ENCODE results near the gene TWIST1.

Gene TWIST1

DNA sequence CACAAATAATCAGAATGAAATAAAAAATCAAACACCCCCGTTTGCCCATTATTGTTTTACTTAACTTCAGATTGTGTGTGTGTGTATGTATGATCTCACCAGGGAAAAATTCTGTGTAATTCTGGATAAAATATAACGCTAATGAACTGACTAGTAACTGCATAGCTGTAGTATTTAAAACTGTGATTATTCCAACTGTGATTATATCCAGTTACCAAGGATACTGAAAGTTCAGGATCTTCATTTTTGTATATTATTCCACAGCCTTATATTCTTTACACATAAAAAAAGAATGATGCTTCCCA is 2.9 kb downstream of the TWIST1 start:
- TF ChIP-seq, protein P1, sequence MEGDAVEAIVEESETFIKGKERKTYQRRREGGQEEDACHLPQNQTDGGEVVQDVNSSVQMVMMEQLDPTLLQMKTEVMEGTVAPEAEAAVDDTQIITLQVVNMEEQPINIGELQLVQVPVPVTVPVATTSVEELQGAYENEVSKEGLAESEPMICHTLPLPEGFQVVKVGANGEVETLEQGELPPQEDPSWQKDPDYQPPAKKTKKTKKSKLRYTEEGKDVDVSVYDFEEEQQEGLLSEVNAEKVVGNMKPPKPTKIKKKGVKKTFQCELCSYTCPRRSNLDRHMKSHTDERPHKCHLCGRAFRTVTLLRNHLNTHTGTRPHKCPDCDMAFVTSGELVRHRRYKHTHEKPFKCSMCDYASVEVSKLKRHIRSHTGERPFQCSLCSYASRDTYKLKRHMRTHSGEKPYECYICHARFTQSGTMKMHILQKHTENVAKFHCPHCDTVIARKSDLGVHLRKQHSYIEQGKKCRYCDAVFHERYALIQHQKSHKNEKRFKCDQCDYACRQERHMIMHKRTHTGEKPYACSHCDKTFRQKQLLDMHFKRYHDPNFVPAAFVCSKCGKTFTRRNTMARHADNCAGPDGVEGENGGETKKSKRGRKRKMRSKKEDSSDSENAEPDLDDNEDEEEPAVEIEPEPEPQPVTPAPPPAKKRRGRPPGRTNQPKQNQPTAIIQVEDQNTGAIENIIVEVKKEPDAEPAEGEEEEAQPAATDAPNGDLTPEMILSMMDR (IDR thresholded peaks at IDR 0.05; ENCODE audit: insufficient read depth, low read length, missing control alignments) = no peak
- POLR2A ChIA-PET = no interaction called here

DNA sequence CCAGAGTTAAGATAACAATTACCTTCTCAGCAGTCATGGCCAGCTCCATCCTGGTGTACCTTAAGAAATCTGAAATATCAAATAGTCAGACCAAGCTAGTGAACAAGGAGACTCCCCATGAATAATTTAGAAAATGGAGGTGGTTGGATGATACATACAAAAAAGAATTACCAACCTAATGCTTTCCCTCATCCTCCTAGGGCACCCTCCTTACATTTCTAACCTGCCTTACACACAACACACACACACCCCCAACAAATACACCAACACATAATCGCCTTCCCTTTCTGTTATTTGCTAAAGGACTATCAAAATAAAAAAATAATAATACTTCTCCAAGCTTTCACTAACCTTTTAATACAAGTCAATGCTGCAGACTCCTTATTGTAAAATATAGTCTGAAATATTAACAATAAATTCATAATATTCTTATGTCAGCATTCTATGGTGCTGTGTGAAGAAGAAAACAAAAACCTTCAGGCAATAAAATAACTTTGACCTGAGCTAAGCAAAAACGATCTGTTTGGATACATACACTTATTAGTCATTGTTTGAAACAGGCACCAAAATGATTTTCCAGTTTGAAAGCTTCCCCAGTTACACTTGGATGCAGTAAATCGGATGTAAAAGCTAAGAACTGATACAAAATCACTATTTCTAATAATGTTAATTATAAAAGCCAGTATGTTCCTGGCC is 3.4 kb downstream of the TWIST1 start:
- peak overlapping the region; percentile 99 for H3K4me3 ChIP-seq (ENCODE audit: low read depth, low read length)
- POLR2A ChIA-PET = no interaction called here
- CTCF ChIA-PET = interaction anchor here (0.7 to 4.2 kb wide), 10 partner anchors 8 to 762 kb away, joined by 3 to 16 read pairs (median 3); no protein-coding TSS in a partner anchor
- TF ChIP-seq, protein P1 (IDR thresholded peaks at IDR 0.05; ENCODE audit: insufficient read depth, low read length, missing control alignments) = no peak
- DNase-seq (ENCODE audit: low read depth, low spot score) = no peak

More for the DNA sequence above, 2.9 kb downstream of the TWIST1 start:
- peak overlapping the region; percentile 99 for H3K4me3 ChIP-seq (ENCODE audit: low read depth, low read length)
- CTCF ChIA-PET = interaction anchor here (0.7 to 4.2 kb wide), 7 partner anchors 12 to 763 kb away, joined by 3 to 16 read pairs (median 3); no protein-coding TSS in a partner anchor
- no peak for DNase-seq (ENCODE audit: low read depth, low spot score)

DNA sequence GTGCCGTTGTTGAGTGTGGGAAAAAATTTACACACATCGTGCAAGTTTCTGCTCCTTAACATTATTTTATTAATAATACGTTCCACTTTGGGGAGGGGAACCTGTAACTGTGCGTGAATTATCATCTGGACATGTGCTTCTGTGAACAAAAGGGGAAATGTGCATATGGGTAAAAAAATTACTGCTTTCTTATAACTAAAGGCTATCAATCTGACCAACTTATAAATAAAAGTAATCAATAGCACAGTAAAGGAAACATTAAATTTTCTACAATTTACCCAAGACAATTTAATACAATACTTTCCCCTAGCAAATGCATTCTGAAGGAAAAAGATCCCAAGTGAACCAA is 4.5 kb downstream of the TWIST1 start:
- H3K4me3 ChIP-seq (ENCODE audit: low read depth, low read length) = peak overlapping the region; percentile 99
- no peak for DNase-seq (ENCODE audit: low read depth, low spot score)
- ChIA-PET CTCF (interaction anchor here (0.6 to 4.2 kb wide), 7 partner anchors 9 to 523 kb away, joined by 3 to 16 read pairs (median 4); no protein-coding TSS in a partner anchor), POLR2A (no interaction called here)
- TF ChIP-seq, protein P1 (IDR thresholded peaks at IDR 0.05; ENCODE audit: insufficient read depth, low read length, missing control alignments) = no peak

DNA sequence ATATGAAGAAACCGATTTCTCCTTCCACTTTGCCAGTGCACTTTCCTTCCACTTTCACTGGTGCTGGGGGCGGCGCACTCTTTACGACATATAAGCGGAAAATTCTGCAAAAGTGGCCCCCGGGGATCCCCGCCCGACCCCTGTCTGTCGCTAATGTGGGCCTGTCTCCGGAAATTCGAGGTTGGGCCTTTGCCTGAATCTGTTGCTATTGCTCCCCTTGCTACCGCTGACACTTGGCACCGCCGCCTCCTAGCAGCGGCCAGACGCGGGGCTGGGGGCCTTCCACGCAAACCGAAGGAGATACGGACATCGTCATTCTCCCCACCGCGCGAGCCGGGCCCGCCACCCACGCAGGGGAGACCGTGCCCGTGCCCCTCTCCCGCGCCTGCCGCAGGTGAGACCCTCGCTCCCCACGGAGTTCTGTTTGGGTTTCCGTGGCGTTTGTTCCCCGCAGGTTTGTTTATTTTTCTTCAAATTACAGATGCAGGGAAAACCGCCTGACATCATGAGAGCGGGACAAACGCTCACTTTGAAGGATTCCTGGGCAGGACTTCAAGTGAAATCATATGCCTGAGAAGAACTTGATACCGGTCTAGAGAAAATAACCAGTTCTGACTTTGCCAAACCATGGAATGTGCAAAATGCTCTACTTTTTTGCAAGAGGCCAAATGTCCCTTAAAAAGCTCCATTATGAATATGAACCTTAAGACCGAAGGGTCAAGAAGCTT is 5.0 kb downstream of the TWIST1 start:
- ChIA-PET CTCF (interaction anchor here (0.6 to 4.2 kb wide), 7 partner anchors 10 to 522 kb away, joined by 3 to 16 read pairs (median 4); no protein-coding TSS in a partner anchor), POLR2A (no interaction called here)
- TF ChIP-seq, protein P1 (IDR thresholded peaks at IDR 0.05; ENCODE audit: insufficient read depth, low read length, missing control alignments) = no peak
- H3K4me3 ChIP-seq (ENCODE audit: low read depth, low read length) = peak overlapping the region; percentile 99
- peak; percentile 65 for DNase-seq (ENCODE audit: low read depth, low spot score)

DNA sequence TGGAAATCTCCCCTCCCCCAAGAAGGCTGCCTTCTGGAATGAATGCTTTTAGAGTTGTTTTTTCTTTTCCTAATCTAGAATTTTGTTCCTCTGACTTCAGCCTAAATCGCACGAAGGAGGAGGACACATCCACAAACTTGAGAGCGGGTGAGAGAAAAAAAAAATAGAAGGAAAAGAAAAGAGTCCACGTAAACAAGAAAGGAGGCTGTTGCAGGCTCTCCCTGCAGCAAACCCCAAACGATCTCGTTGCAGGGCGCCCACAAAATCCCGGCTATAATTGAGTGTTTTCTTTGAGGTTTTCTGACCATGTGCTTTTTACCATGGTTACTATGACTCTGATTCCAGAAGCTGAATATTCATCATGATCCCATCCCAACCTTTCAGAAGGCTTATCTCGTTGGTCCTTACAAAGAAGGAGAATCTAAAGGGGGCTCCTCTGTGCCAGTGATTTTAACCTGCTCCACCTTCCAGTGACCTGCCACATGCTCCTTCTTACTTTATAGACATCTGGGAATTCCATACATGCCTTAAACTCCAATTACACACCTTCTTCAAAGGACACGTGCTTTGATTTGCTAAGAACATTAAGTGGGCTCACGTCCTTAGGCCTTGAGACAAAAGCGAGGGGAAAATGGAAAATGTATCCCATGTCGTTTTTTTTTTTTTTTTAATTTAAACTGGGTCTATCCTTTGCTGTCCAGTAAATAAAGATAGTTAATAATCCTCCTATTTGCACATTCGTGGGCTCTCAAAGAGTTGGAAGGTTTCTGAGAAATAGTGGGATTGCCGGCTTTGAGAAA is 5.8 kb downstream of the TWIST1 start:
- ChIA-PET POLR2A (no interaction called here), CTCF (interaction anchor here (0.7 kb wide), 1 partner anchor 214 kb away, joined by 3 read pairs; no protein-coding TSS in a partner anchor)
- no peak for DNase-seq (ENCODE audit: low read depth, low spot score)
- TF ChIP-seq, protein P1 (IDR thresholded peaks at IDR 0.05; ENCODE audit: insufficient read depth, low read length, missing control alignments) = no peak
- peak overlapping the region; percentile 99 for H3K4me3 ChIP-seq (ENCODE audit: low read depth, low read length)

DNA sequence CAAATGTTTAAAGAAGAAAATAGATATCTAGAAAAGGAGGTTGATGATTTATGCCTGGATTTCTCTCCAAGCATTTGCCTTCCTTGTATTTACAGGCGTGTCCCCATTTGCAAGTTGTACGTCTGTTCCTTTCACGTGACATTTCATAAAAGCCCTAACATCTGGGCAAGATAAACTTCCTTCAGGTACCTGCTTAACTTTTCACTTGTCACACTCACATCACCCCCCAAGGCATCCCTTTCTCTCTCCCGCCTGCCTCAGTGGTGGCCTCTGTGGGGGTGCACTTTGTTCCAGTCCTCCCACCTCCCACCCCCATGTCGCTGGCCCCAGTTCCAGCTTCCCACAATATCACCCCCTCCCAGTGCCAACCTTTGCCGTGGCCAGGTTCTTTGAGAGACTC is 6.7 kb downstream of the TWIST1 start:
- CTCF ChIA-PET = no interaction called here
- no peak for DNase-seq (ENCODE audit: low read depth, low spot score)
- POLR2A ChIA-PET = no interaction called here
- peak overlapping the region; percentile 99 for H3K4me3 ChIP-seq (ENCODE audit: low read depth, low read length)
- TF ChIP-seq, protein P1 (IDR thresholded peaks at IDR 0.05; ENCODE audit: insufficient read depth, low read length, missing control alignments) = no peak

Data from AG04449 (cell line).